HG03095 (cell line): Measurements from ENCODE around the gene ZDHHC24.
A peak's percentile ranks its signal among the peaks of the same experiment; 100 is the strongest.

Experiments
- ATAC-seq: cut with Tn5 transposase; IDR thresholded peaks from one replicate; pipeline ENCODE4 v1.9.1; 2021; ENCODE audit warnings: moderate library complexity; ENCODE audit not compliant: unreplicated experiment

The ZDHHC24 gene

DNA sequence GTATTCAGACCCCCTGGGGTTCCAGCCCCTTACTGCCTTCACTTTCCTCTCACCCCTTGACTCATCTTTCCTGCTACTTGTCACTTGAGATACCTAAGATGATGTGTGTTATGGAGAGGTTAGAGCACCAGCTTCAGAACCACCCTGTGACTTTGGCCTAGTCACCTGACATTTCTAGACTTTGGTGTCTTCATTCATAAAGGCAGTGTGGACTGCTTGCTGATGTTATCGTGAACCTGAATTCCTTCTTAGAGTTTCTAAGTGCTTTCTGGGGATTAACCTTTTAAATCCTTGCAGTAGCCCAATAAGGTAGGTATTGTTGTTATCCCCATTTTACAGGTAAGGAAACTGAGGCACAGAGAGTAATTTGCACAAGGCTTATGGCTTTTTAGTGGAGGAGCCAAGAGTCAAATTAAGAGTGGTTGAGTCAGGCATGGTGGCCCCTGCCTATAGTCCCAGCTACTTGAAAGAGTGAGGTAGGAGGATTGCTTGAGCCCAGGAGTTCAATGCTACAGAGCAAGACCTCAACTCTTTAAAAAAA lies 40.5 kb downstream of the ZDHHC24 start:
- no peak for ATAC-seq

DNA sequence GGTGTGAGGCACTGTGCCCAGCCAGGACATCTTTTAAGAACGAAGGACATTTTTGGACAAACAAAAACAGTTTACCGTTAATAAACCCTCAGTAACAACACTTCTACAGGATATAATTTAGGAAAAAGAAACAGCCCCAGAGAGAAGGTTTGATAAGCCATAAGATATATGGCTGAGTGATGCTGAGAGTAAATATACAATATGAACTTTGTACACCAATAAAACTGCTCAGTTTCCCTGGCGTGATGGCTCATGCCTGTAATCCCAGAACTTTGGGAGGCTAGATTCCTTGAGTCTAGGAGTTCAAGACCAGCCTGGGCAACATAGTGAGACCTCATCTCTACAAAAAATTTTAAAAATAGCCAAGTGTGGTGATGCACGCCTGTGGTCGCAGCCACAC lies 47.3 kb downstream of the ZDHHC24 start:
- no peak for ATAC-seq

GRCh38 chr11:66497206-66497605 lies 48.6 kb downstream of the ZDHHC24 start:
- ATAC-seq, result no peak

DNA sequence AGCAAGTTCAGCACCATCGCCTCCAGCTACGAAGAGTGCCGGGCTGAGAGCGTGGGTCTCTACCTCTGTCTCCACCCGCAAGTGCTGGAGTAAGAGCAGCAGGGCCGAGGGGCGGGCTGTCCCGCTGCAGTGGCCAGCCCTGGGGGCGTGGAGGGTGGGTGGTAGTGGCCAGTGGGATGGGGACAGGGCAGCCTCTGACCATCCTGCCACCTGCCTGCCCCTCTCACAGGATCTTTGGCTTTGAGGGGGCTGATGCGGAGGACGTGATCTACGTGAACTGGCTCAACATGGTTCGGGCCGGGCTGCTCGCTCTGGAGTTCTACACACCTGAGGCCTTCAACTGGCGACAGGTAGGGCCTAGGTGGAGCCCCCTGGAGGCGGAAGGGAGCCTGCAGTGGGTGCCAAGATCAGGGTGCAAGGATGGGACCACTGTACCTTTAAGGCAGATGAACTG lies 50.4 kb downstream of the ZDHHC24 start:
- no peak for ATAC-seq

GRCh38 chr11:66494935-66495334 lies 50.9 kb downstream of the ZDHHC24 start:
- ATAC-seq, result no peak

- ATAC-seq, result no peak
Measured at GRCh38 chr11:66494458-66494857, 51.4 kb downstream of the ZDHHC24 start.

DNA sequence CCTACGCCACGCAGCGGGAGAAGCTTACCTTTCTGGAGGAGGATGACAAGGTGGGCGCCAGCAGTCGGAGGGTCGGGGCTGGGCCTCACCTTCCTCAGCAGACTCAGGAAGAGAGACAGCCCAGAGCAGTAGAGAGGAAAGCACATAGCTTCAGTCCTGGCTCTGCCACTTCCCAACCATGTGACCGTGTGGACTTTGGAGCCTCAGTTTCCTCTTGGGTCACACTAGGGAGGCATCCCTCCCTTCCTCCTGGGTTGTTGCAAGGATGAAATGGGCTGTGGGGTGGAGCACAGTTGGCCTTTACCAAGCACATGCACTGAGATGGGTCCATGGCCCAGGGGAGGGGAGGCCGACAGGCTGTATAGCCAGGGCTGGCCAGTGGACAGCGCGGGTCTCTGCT lies 52.7 kb downstream of the ZDHHC24 start:
- no peak for ATAC-seq

DNA sequence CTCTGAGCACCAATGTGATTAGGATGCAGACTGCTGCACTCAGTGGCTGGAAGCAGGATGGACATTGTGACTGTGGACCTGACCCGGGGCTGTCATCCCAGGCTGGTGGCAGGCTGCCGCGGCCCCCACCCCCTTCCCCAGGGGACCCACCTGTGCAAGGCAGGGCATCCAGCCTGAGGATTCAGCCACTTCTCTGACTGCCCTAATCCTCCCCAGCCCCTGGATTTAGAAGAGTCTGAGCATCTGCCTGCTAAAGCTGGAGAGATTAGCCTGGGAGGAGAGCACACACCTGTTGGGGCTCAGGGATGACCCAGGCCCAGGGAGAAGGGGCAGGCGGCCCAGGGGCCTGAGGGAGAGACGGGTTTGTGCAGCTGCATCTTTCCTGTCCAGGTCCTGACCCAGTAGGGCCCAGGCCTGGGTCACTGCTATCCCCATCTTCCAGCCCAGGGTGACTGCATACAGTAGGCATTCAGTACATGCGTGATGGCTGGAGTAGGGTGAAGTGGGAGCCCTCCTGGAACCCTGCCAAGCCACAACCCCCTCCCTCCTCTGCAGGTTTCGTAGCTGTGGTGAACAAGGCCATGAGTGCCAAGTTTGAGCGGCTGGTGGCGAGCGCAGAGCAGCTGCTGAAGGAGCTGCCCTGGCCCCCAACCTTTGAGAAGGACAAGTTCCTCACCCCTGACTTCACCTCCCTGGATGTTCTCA lies 53.5 kb downstream of the ZDHHC24 start:
- no peak for ATAC-seq

GRCh38 chr11:66491315-66491935 lies 54.4 kb downstream of the ZDHHC24 start:
- ATAC-seq, result no peak

- no peak for ATAC-seq
Measured at GRCh38 chr11:66489636-66490035, 56.2 kb downstream of the ZDHHC24 start.

DNA sequence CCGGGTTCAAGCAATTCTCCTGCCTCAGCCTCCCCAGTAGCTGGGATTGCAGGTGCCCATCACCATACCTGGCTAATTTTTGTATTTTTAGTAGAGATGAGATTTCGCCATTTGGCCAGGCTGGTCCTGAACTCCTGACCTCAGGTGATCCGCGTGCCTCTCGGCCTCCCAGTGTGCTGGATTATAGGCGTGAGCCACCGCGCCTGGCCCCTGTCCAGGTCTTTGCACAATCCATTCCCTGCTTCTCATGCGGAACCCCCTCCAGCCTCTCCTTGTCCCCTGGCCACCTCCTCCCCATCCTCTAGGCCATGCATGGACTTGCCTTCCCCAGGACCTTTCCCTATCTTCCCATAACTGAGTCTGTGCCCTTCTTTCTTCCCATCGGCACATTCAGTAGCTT lies 56.9 kb downstream of the ZDHHC24 start:
- ATAC-seq, result no peak

DNA sequence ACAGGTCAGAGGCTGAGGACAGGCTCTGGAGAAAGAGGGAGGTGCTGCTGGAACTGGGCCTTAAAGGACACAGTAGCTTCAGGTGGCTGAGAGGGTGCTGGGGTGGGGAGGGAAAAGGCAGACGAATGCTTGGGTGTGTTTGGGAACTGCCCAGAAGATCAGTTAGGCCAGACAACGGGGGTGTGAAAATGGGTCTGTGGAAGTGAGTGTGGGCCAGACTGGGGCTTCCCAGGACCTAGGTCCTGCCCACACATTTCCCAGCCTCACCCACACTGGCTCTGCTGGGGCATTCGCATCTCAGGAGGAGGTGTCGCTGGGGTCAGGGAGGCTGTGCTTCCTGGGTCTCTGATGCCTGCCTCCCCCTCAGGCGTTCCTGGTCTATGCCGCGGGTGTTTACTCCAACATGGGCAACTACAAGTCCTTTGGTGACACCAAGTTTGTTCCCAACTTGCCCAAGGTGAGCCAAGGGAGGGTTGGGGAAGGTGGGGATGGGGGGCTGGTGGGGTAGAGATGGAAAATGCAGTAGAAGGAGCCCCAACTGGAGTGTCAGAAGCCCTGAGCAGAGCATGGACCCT lies 61.0 kb downstream of the ZDHHC24 start:
- no peak for ATAC-seq

DNA sequence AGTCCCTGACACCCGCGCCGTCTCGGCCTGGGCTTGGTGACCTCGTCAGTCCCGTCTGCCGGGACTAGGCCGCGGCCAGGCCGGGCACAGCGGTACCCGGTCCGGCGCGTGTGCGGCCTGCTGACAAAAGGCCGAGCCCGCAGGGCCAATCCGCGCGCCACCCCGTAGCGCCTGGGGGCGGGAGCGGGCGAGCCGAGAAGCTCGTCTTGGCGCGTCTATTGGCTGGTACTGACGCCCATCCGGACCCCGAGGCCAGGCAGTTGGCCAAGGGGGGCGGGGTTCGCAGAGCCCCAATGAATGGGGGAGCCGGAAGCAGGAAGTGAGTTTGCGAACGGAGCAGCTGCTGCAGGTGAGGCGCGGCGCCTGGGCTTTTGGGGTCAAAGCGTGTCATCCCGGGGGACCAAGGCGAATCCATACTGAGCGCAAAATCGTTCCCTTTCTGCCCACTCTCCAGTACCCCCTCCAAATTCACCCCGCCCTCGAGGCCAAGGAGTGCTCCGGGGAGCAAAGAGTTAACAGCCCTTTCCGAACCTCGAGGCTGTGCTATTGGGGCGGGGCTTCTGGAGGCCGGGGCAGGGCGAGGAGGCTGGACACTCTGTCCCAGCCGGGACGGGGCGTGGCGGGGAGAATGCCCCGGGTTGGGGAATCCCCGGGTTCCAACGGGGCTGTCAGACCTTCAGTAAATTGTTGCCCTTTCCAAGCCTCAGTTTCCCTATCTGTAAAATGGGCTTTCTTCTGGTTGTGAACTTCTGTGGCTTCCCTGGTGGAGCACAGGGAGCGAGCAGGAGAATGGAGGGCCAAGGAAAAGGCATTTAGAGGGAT lies 65.5 kb downstream of the ZDHHC24 start, which contains the start of gene DPP3:
TSS of gene DPP3 (plus strand) at position 318 of the 822 bp plus-strand sequence. CDS start 1,767 bp downstream, outside the sequence.
- peak; percentile 81 for ATAC-seq

- ATAC-seq, result no peak
Measured at GRCh38 chr11:66479394-66480116, 66.3 kb downstream of the ZDHHC24 start.

DNA sequence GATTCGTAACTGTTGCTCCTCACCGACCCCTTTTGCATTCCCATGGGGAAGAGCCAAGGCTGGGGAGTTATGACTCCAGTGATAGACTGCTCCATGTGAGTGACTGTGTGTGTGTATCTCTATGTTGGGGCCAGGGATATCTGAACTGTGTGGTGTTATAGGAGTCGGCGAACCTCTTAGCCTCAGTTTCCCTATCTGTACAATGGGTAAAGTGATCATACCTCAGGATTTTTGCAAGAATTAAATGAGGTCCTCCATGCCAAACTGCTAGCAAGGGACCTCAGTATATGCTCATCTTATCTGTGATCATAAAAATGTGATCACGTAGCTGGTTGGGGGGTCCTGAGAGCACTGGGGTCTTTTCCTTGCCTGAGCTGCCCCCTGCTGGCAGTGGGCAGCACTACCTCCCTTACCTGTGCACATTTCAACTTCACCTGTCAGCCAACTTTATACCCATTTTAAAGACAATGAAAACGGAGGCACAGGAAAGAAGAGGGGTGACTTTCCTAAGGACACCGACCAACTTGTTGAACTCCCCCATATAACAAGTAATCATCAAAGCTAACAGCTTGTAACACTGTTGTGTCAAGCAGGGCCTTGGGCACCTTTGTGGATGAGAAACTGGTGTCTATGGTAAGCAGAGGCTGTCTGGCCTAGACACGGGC lies 67.0 kb downstream of the ZDHHC24 start:
- ATAC-seq, result no peak

- ATAC-seq, result no peak
Measured at GRCh38 chr11:66477263-66478201, 68.3 kb downstream of the ZDHHC24 start.

DNA sequence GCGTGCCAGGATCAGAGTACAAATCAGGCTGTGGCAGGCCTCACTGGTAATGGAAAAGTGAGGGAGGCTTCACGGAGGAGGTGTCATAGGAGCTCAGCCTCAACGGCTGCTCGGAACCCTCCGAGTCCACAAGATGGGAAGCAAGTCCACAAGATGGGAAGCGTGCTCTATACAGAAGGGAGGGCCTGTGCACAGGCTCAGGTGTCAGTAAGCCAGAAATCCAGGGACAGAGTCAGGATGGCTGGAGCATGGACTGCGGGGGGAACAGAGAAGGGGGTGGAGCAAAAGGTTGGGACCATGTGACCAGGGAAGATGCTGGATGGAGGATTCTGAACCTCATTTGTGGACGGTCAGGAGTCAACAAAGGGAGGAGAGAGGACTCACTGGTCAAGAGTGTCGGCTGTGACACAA lies 69.0 kb downstream of the ZDHHC24 start:
- no peak for ATAC-seq

GRCh38 chr11:66476173-66476840 lies 69.5 kb downstream of the ZDHHC24 start:
- no peak for ATAC-seq
